Measurements from ENCODE around the gene BTD.

- TF ChIP-seq EZH2 (IDR thresholded peaks at IDR 0.05) (no peak), FOXP2 (optimal IDR thresholded peaks at IDR 0.05; ENCODE audit: control extremely low read depth, extremely low read length, insufficient read depth) (no peak), POLR2AphosphoS5 (IDR thresholded peaks at IDR 0.05; ENCODE audit: borderline replicate concordance, low read depth, low read length) (no peak)
These were observed 27.4 kb downstream of the BTD start for GRCh38 chr3:15628967-15629366.

Measured in SK-N-MC (cell line).